Neural progenitor cell (in vitro differentiated cells): Measurements from ENCODE around the gene GLRX. TPM values are rescaled to one million over a fixed set of nuclear protein-coding genes. Genes with fewer than 3 reads are reported as not detected.

Experiments
- DNase-seq: peaks from one replicate; pipeline ENCODE4 v3.0.0-alpha.2; 2016; ENCODE audit warnings: low spot score
- H2AFZ ChIP-seq: fragments of 200-600 bp; sonication (generic); replicated peaks from 2 replicates; pipeline ENCODE4 v1.6.1; 2016; ENCODE audit warnings: antibody characterized with exemption
- H3F3A ChIP-seq: fragments of 200-600 bp; sonication (generic); 2 replicates; pipeline ENCODE4 v1.6.1; 2016; ENCODE audit warnings: antibody characterized with exemption, low read depth
- H3K27ac ChIP-seq: fragments of 200-600 bp; sonication (generic); 2 replicates; pipeline ENCODE4 v1.5.1; 2016; ENCODE audit warnings: mild to moderate bottlenecking
- H3K27me3 ChIP-seq: fragments of 200-600 bp; sonication (generic); 2 replicates; pipeline ENCODE4 v1.6.1; 2016; ENCODE audit warnings: mild to moderate bottlenecking, moderate library complexity
- H3K36me3 ChIP-seq: fragments of 200-600 bp; sonication (generic); 2 replicates; pipeline ENCODE4 v1.5.1; 2016
- H3K4me1 ChIP-seq: fragments of 200-600 bp; sonication (generic); 2 replicates; pipeline ENCODE4 v1.6.1; 2016; ENCODE audit warnings: mixed run types
- H3K4me2 ChIP-seq: fragments of 200-600 bp; sonication (generic); 2 replicates; pipeline ENCODE4 v1.6.1; 2016
- H3K4me3 ChIP-seq: fragments of 200-600 bp; sonication (generic); 2 replicates; pipeline ENCODE4 v1.5.1; 2016
- H3K79me2 ChIP-seq: fragments of 200-600 bp; sonication (generic); 2 replicates; pipeline ENCODE4 v1.6.1; 2016; ENCODE audit warnings: low read depth
- H3K9ac ChIP-seq: fragments of 200-600 bp; sonication (generic); 2 replicates; pipeline ENCODE4 v1.6.1; 2016
- H3K9me3 ChIP-seq: fragments of 200-600 bp; sonication (generic); 2 replicates; pipeline ENCODE4 v1.5.1; 2016; ENCODE audit warnings: low read depth
- H4K20me1 ChIP-seq: fragments of 200-600 bp; sonication (generic); 2 replicates; pipeline ENCODE4 v1.6.1; 2016; ENCODE audit warnings: low read depth
- H3K27ac Mint-ChIP-seq: 3 replicates; pipeline ENCODE4 v1.8.0; 2021; ENCODE audit warnings: mixed read lengths
- H3K27me3 Mint-ChIP-seq: 2 replicates; pipeline ENCODE4 v1.8.0; 2022; ENCODE audit warnings: low read depth, mild to moderate bottlenecking, inconsistent platforms, moderate library complexity, mixed read lengths; ENCODE audit not compliant: insufficient read depth
- H3K36me3 Mint-ChIP-seq: 3 replicates; pipeline ENCODE4 v1.8.0; 2021; ENCODE audit warnings: mixed read lengths
- H3K4me1 Mint-ChIP-seq: 3 replicates; pipeline ENCODE4 v1.8.0; 2021; ENCODE audit warnings: mixed read lengths
- H3K4me3 Mint-ChIP-seq: 3 replicates; pipeline ENCODE4 v1.8.0; 2021; ENCODE audit warnings: mild to moderate bottlenecking, moderate library complexity, mixed read lengths
- H3K9me3 Mint-ChIP-seq: 3 replicates; pipeline ENCODE4 v1.8.0; 2020; ENCODE audit warnings: mixed read lengths
- EZH2 ChIP-seq: fragments of 200-600 bp; sonication (generic); IDR thresholded peaks from 2 replicates; pipeline ENCODE4 v1.6.1; 2017; ENCODE audit warnings: antibody characterized with exemption, mild to moderate bottlenecking, moderate library complexity
- EZH2phosphoT487 ChIP-seq: fragments of 200-600 bp; sonication (generic); IDR thresholded peaks from 2 replicates; pipeline ENCODE4 v1.6.1; 2017; ENCODE audit warnings: antibody characterized with exemption
- total RNA-seq: library from RNA; depleted of rRNA; stranded (reverse); fragments of >200 nt; gene quantifications from 2 replicates; pipeline ENCODE4 v1.2.3, GENCODE V29; 2015; ENCODE audit warnings: low replicate concordance
- TF ChIP-seq, protein P1 (sequence below): fragments of 200-600 bp; sonication (generic); IDR thresholded peaks from 2 replicates; pipeline ENCODE4 v1.5.1; 2017; ENCODE audit warnings: antibody characterized with exemption, mild to moderate bottlenecking

The GLRX gene
- total RNA-seq, 1 donor from 2014 or later = 15.1 TPM

DNA sequence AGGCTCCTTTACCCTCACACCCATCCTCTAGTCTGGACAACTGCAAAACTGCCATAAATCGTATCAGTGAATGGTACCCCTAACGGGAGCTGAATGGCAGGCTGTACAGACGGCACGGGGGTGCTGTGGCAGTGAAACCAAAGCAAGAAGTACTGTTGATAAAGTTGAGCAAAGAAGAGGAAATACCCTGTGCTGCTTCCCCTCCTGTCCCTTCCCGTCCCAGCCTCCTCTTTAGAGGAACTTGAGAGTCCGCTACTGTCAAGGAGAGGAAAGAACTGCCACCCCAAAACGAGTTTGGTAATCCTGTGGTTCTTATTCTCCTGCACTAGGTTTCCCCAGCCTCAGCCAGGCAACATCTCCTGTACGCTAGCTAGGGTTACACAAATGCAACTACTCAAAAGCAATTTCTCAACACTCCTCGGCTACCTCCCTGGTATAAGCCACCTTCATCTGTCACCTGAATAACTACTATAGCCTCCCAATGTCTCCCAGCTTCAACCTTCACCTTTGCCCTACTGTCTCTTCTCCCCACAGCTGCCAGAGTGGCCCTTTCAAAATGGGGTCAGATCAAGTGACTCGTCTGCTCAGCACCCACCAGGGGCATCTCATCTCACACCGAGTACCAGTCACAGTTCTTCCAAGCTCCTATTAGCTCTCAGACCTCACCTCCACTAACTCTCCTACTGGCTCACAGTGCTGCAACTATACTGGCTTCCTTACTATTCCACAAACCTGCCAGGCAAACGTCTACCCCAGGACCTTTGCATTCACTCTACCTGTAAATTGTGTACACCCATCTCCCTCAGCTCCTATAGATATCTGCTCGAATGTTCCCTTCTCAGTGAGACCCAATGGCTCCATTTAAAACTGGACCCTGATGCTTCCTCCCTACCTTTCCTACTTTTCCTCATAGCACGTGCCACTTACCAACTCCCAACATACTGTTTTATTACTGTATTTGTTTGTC lies 4.1 kb downstream of the GLRX start:
- no peaks in the 10 kb centered on the region for H3K9me3 Mint-ChIP-seq
- Histone ChIP-seq H3K36me3 (no peaks in the 10 kb centered on the region), H3K9me3 (no peaks in the 10 kb centered on the region), H3K9ac (no peak overlapping the region), H3F3A (peaks cover 18% of the 10 kb centered on the region), H3K4me2 (peak overlapping the region; percentile 3), H3K4me1 (peaks cover 19% of the 10 kb centered on the region), H3K27ac (no peak overlapping the region), H3K4me3 (no peak overlapping the region), H2AFZ (no peak overlapping the region), H3K79me2 (peaks cover 4% of the 10 kb centered on the region), H4K20me1 (no peaks in the 10 kb centered on the region), H3K27me3 (no peaks in the 10 kb centered on the region)
- H3K4me3 Mint-ChIP-seq = no peak overlapping the region
- peaks cover 31% of the 10 kb centered on the region for H3K4me1 Mint-ChIP-seq
- peaks cover 6% of the 10 kb centered on the region for H3K36me3 Mint-ChIP-seq
- H3K27ac Mint-ChIP-seq = no peak overlapping the region
- TF ChIP-seq, protein P1, sequence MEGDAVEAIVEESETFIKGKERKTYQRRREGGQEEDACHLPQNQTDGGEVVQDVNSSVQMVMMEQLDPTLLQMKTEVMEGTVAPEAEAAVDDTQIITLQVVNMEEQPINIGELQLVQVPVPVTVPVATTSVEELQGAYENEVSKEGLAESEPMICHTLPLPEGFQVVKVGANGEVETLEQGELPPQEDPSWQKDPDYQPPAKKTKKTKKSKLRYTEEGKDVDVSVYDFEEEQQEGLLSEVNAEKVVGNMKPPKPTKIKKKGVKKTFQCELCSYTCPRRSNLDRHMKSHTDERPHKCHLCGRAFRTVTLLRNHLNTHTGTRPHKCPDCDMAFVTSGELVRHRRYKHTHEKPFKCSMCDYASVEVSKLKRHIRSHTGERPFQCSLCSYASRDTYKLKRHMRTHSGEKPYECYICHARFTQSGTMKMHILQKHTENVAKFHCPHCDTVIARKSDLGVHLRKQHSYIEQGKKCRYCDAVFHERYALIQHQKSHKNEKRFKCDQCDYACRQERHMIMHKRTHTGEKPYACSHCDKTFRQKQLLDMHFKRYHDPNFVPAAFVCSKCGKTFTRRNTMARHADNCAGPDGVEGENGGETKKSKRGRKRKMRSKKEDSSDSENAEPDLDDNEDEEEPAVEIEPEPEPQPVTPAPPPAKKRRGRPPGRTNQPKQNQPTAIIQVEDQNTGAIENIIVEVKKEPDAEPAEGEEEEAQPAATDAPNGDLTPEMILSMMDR = no peak
- TF ChIP-seq EZH2phosphoT487 (no peak), EZH2 (no peak)
- no peak for DNase-seq
- peaks cover 3% of the 10 kb centered on the region for H3K27me3 Mint-ChIP-seq

DNA sequence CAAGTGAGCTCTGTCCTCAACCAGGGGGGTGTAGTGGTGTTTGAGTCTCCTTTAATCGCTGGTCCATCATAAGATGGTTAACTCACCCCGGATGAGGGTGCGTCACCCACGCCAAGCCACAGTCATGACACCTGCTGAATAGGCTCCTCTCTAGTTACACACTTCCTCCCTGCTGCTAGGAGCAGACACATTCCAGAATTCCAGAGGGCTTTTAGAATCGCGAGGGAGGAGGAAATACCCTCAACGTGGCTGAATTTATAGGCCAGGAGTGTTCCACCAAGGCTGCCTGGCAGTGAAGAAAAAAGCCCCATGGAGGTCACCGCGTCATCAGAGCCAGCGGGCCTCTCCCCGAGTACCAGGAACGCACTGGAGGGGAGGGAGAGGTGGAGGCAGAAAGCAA lies 5.1 kb downstream of the GLRX start:
- H3K27me3 Mint-ChIP-seq = peaks cover 3% of the 10 kb centered on the region
- Histone ChIP-seq H3F3A (peaks cover 10% of the 10 kb centered on the region), H3K9me3 (no peaks in the 10 kb centered on the region), H4K20me1 (no peaks in the 10 kb centered on the region), H3K27ac (no peak overlapping the region), H3K36me3 (no peaks in the 10 kb centered on the region), H3K4me2 (peak overlapping the region; percentile 3), H3K4me3 (no peak overlapping the region), H3K79me2 (peaks cover 4% of the 10 kb centered on the region), H3K4me1 (peaks cover 11% of the 10 kb centered on the region), H3K9ac (no peak overlapping the region), H3K27me3 (no peaks in the 10 kb centered on the region), H2AFZ (no peak overlapping the region)
- TF ChIP-seq EZH2 (no peak), EZH2phosphoT487 (no peak)
- TF ChIP-seq, protein P1 = no peak
- peak; percentile 27 for DNase-seq
- H3K27ac Mint-ChIP-seq = no peak overlapping the region
- H3K36me3 Mint-ChIP-seq = peaks cover 6% of the 10 kb centered on the region
- peaks cover 21% of the 10 kb centered on the region for H3K4me1 Mint-ChIP-seq
- no peak overlapping the region for H3K4me3 Mint-ChIP-seq
- H3K9me3 Mint-ChIP-seq = no peaks in the 10 kb centered on the region

DNA sequence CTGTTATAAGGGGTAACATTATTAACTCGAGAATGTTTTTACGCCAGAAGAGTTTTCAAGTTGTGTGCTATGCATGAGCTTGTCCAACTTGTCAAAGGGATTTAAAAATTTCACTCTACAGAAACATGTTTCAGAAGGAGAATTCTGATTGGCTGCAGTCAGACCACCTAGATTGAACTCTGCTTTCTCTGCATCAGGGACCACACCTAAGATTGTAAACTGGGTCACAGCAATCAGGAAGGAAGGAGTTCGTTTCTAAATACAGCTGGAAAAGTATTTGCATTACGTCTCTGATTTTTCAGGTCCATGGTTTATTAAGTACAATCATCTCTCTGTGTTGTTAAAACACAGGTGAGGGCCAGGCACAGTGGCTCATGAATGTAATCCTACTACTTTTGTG lies 5.8 kb downstream of the GLRX start:
- Histone ChIP-seq H2AFZ (no peak overlapping the region), H3K9me3 (no peaks in the 10 kb centered on the region), H3K79me2 (peaks cover 4% of the 10 kb centered on the region), H4K20me1 (no peaks in the 10 kb centered on the region), H3K9ac (no peak overlapping the region), H3K4me2 (no peak overlapping the region), H3K4me3 (no peak overlapping the region), H3K27me3 (no peaks in the 10 kb centered on the region), H3K27ac (no peak overlapping the region), H3K36me3 (no peaks in the 10 kb centered on the region), H3K4me1 (peaks cover 11% of the 10 kb centered on the region), H3F3A (peaks cover 4% of the 10 kb centered on the region)
- H3K4me1 Mint-ChIP-seq = peaks cover 20% of the 10 kb centered on the region
- no peak overlapping the region for H3K4me3 Mint-ChIP-seq
- no peak for DNase-seq
- TF ChIP-seq EZH2phosphoT487 = no peak
- TF ChIP-seq, protein P1 = no peak
- TF ChIP-seq EZH2 = no peak
- H3K27ac Mint-ChIP-seq = no peak overlapping the region
- no peaks in the 10 kb centered on the region for H3K9me3 Mint-ChIP-seq
- peaks cover 3% of the 10 kb centered on the region for H3K27me3 Mint-ChIP-seq
- H3K36me3 Mint-ChIP-seq = peaks cover 6% of the 10 kb centered on the region
